ENCODE results near the gene SETD9. TPM values are rescaled to one million over a fixed set of nuclear protein-coding genes. Genes with fewer than 3 reads are reported as not detected.

Gene SETD9
- total RNA-seq, 1 experiment from 2014 or later = 6.5 TPM

DNA sequence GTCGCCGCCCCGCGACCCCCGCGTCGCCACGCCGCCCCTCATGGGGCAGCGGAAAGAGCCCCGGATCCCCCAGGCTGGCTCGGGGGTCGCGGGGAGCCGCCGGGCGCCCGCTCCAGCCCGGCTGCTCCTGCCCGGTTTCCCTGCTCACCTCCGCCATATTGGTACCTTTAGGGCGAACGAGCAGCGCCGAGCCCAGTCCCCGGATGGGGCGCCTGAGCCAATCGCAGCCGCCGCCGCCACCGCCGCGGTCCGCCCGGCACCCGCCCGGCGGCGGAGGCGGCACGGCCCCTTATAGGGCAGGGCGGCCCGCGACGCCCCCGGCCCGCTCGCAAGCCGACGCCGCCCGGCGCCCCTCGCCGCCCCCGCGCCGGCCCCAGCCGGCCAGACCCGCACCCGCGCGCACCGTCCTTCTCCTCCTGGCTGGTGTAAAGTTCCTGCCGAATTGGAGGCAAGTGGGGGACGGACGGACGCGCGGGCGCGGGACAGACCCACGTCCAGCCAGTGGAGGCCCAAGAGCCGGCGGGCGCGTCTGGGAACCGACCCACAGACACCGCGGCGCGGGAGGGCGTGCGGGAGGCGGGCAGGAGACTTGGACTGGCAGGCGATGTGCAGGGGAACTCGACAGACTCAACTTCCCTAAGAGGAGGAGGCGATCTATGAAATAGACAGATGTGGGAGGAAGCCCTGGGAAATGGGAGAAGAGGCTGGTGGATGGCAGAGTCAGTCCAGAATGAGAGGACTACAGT, 42.7 kb downstream of the SETD9 start, which contains the start of gene MIER3:
Gene MIER3, minus strand, starts transcription at position 178 of the 746 bp plus-strand sequence. Its CDS starts 21 bp downstream, at position 157.
- peak in 1 of 2 experiments; percentile 73 for DNase-seq
- Histone ChIP-seq H3K4me2 (peak within 1 kb of the TSS; percentile 97), H3K79me2 (ENCODE audit: low read depth) (peaks cover 19% of the 10 kb centered on the region), H3K27ac (no peak within 1 kb of the TSS), H3F3A (ENCODE audit: insufficient read depth, low read depth) (no peaks in the 10 kb centered on the region), H3K36me3 (ENCODE audit: low read depth) (0 out of 2 replicates have a peak, but pooled peaks cover 2% of the 10 kb centered on the region), H3K4me1 (replicated peaks; ENCODE audit: insufficient read depth) (0 out of 2 replicates have a peak, but pooled peaks cover 5% of the 10 kb centered on the region), H3K9me2 (ENCODE audit: insufficient read depth) (no peaks in the 10 kb centered on the region), H2AFZ (peak within 1 kb of the TSS; percentile 91), H3K27me3 (ENCODE audit: insufficient read depth, low read depth) (no peaks in the 10 kb centered on the region), H3K4me3 (peak within 1 kb of the TSS; percentile 92), H4K20me1 (ENCODE audit: insufficient read depth) (no peaks in the 10 kb centered on the region; the same call in 1 of the 2 replicates), H3K9me3 (ENCODE audit: insufficient read depth, low read depth) (no peaks in the 10 kb centered on the region)
- ChIA-PET CTCF (no interaction called here), POLR2A (ENCODE audit: unreplicated experiment) (no interaction called here)
- no TSS peak for BruUV-seq (replicated peaks)
- no peak for TF ChIP-seq EZH2 (IDR thresholded peaks at IDR 0.05; ENCODE audit: low read depth)
- TF ChIP-seq, protein P1, sequence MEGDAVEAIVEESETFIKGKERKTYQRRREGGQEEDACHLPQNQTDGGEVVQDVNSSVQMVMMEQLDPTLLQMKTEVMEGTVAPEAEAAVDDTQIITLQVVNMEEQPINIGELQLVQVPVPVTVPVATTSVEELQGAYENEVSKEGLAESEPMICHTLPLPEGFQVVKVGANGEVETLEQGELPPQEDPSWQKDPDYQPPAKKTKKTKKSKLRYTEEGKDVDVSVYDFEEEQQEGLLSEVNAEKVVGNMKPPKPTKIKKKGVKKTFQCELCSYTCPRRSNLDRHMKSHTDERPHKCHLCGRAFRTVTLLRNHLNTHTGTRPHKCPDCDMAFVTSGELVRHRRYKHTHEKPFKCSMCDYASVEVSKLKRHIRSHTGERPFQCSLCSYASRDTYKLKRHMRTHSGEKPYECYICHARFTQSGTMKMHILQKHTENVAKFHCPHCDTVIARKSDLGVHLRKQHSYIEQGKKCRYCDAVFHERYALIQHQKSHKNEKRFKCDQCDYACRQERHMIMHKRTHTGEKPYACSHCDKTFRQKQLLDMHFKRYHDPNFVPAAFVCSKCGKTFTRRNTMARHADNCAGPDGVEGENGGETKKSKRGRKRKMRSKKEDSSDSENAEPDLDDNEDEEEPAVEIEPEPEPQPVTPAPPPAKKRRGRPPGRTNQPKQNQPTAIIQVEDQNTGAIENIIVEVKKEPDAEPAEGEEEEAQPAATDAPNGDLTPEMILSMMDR (conservative IDR thresholded peaks at IDR 0.05) = no peak
- intact Hi-C loops (cut with micrococcal nuclease; ENCODE audit: unreplicated experiment) = loop anchor here (1.0 to 5.0 kb wide), 4 partner anchors 40 to 186 kb away; no protein-coding TSS in a partner anchor

DNA sequence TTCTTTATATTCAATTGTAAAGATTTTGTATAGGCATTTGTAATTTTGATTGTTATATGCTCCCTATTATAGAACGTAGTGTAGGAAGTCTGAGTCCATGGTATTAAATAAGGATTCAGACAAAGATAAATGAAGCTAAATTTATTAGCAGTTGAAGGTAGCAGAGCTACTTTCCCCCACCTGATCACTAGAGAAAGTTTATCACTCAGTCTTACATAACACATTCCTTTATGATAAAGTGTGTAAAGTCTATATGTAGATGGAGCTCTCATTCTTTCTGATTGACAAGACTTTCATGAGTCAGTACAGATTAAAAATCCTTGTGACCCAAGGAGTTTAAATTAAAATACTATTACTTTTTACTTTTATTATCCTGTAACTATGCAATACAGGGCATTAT, 44.9 kb downstream of the SETD9 start:
- Histone ChIP-seq H3K79me2 (ENCODE audit: low read depth) (peaks cover 19% of the 10 kb centered on the region), H3K4me3 (no peak overlapping the region), H3F3A (ENCODE audit: insufficient read depth, low read depth) (no peaks in the 10 kb centered on the region), H2AFZ (no peak overlapping the region), H3K27ac (no peak overlapping the region), H3K4me1 (replicated peaks; ENCODE audit: insufficient read depth) (0 out of 2 replicates have a peak, but pooled peaks cover 5% of the 10 kb centered on the region), H3K4me2 (no peak overlapping the region), H3K9me2 (ENCODE audit: insufficient read depth) (no peaks in the 10 kb centered on the region), H3K27me3 (ENCODE audit: insufficient read depth, low read depth) (no peaks in the 10 kb centered on the region), H3K36me3 (ENCODE audit: low read depth) (no peaks in the 10 kb centered on the region), H3K9me3 (ENCODE audit: insufficient read depth, low read depth) (no peaks in the 10 kb centered on the region), H4K20me1 (ENCODE audit: insufficient read depth) (no peaks in the 10 kb centered on the region)
- BruUV-seq (replicated peaks) = no TSS peak
- TF ChIP-seq EZH2 (IDR thresholded peaks at IDR 0.05; ENCODE audit: low read depth) = no peak
- TF ChIP-seq, protein P1 (conservative IDR thresholded peaks at IDR 0.05) = no peak
- ChIA-PET POLR2A (ENCODE audit: unreplicated experiment) (no interaction called here), CTCF (interaction anchor here (0.6 to 1.0 kb wide), 3 partner anchors 128 to 192 kb away, joined by 3 to 6 read pairs (median 4); no protein-coding TSS in a partner anchor)
- intact Hi-C loops (cut with micrococcal nuclease; ENCODE audit: unreplicated experiment) = loop anchor here (5.0 kb wide), 2 partner anchors 42 to 128 kb away; no protein-coding TSS in a partner anchor
- no peak for DNase-seq

DNA sequence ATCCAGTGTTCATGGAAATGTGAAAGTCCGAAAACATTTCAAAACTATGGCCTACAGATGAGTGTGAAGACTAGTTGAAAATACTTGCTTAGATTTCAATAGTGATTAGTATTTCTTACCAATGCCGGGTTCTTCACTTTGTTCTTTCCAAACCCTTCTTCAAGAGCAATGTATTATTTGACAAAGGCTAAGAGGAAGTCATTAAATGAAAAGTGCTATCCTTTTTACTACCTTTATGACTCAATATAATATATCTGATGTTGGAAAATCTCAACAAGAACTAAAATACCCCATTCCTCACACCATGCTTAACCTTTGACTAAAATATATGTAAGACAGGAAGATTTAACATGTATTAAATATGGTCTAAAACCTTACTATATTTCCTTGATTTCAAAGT, 49.2 kb downstream of the SETD9 start:
- TF ChIP-seq, protein P1 (conservative IDR thresholded peaks at IDR 0.05) = no peak
- TF ChIP-seq EZH2 (IDR thresholded peaks at IDR 0.05; ENCODE audit: low read depth) = no peak
- Histone ChIP-seq H3K27ac (no peak overlapping the region), H3K9me2 (ENCODE audit: insufficient read depth) (no peaks in the 10 kb centered on the region), H2AFZ (no peak overlapping the region), H3K4me1 (replicated peaks; ENCODE audit: insufficient read depth) (no peaks in the 10 kb centered on the region), H4K20me1 (ENCODE audit: insufficient read depth) (no peaks in the 10 kb centered on the region), H3K4me2 (no peak overlapping the region), H3K4me3 (no peak overlapping the region), H3K79me2 (ENCODE audit: low read depth) (no peaks in the 10 kb centered on the region), H3K36me3 (ENCODE audit: low read depth) (no peaks in the 10 kb centered on the region), H3K9me3 (ENCODE audit: insufficient read depth, low read depth) (no peaks in the 10 kb centered on the region), H3F3A (ENCODE audit: insufficient read depth, low read depth) (no peaks in the 10 kb centered on the region), H3K27me3 (ENCODE audit: insufficient read depth, low read depth) (no peaks in the 10 kb centered on the region)
- intact Hi-C loops (cut with micrococcal nuclease; ENCODE audit: unreplicated experiment) = no loop called here
- DNase-seq = no peak
- BruUV-seq (replicated peaks) = no TSS peak
- POLR2A ChIA-PET (ENCODE audit: unreplicated experiment) = no interaction called here
- CTCF ChIA-PET = no interaction called here

Data from PC-9 (cell line).